H1 (cell line): Measurements from ENCODE around the gene ADCY3. TPM values are rescaled to one million over a fixed set of nuclear protein-coding genes. Genes with fewer than 3 reads are reported as not detected.

Experiments
- CTCF ChIA-PET: fragments of 300-600 bp; sonication (Branson Sonifier 250); formaldehyde crosslinking; loops from one replicate; lab custom pipeline; 2021; ENCODE audit not compliant: partially characterized antibody; lab: Charles Lee
- POLR2A ChIA-PET: fragments of 300-600 bp; sonication (Branson Sonifier 250); formaldehyde crosslinking; loops from one replicate; lab custom pipeline; 2021; ENCODE audit warnings: inconsistent platforms; ENCODE audit not compliant: partially characterized antibody; lab: Charles Lee
- DNase-seq, 2 experiments: peaks; one replicate each; pipeline versions ENCODE4 v3.0.0 to v3.0.0-alpha.2; 2010 to 2022; ENCODE audit warnings: low spot score in 2 of 2, low read depth in 1 of 2, mixed read lengths in 1 of 2
- FAIRE-seq: peaks from 2 replicates; lab custom pipeline; 2011; peaks lifted over from hg19 to GRCh38; lab: Jason Lieb, UNC
- H2AFZ ChIP-seq: 2 replicates; pipeline ENCODE4 v1.8.1; 2012; ENCODE audit warnings: low read length, inconsistent platforms
- H2AK5ac ChIP-seq: 2 replicates; pipeline ENCODE4 v1.6.1; 2013; ENCODE audit warnings: low read depth, low read length
- H2BK120ac ChIP-seq: replicated peaks from 2 replicates; pipeline ENCODE3; 2013; ENCODE audit warnings: low read depth, low read length, inconsistent platforms
- H2BK12ac ChIP-seq: 2 replicates; pipeline ENCODE4 v1.6.1; 2013; ENCODE audit warnings: low read depth, low read length
- H2BK15ac ChIP-seq: 2 replicates; pipeline ENCODE4 v1.6.1; 2013; ENCODE audit warnings: low read length
- H2BK20ac ChIP-seq: 2 replicates; pipeline ENCODE4 v1.6.1; 2013; ENCODE audit warnings: low read length
- H2BK5ac ChIP-seq: 2 replicates; pipeline ENCODE4 v1.6.1; 2013; ENCODE audit warnings: low read depth, low read length
- H3K14ac ChIP-seq: 2 replicates; pipeline ENCODE4 v1.6.1; 2013; ENCODE audit warnings: inconsistent platforms; ENCODE audit not compliant: insufficient read length
- H3K18ac ChIP-seq: 2 replicates; pipeline ENCODE4 v1.6.1; 2013; ENCODE audit warnings: low read length; ENCODE audit errors: extremely low read depth
- H3K23ac ChIP-seq: 2 replicates; pipeline ENCODE4 v1.6.1; 2013; ENCODE audit warnings: inconsistent platforms; ENCODE audit not compliant: insufficient read length
- H3K23me2 ChIP-seq: 2 replicates; pipeline ENCODE4 v1.6.1; 2013; ENCODE audit warnings: low read depth, low read length
- H3K27ac ChIP-seq: 2 replicates; pipeline ENCODE4 v1.6.1; 2011; ENCODE audit warnings: low read depth, low read length, inconsistent platforms
- H3K27me3 ChIP-seq, 4 experiments: replicated peaks in 1 of 4; 1 replicate in 1 of 4; 2 replicates in 3 of 4; pipeline versions ENCODE4 v1.6.1 to v1.8.1; 2011 to 2013; ENCODE audit warnings: low read length in 3 of 4, mild to moderate bottlenecking in 3 of 4, inconsistent platforms in 2 of 4, mixed read lengths in 2 of 4, moderate library complexity in 1 of 4; ENCODE audit not compliant: control insufficient read depth in 3 of 4, insufficient read depth in 3 of 4; ENCODE audit errors: extremely low read depth in 1 of 4
- H3K36me3 ChIP-seq, 4 experiments: 2 replicates each; pipeline versions ENCODE4 v1.6.1 to v1.8.1; 2011 to 2013; ENCODE audit warnings: mild to moderate bottlenecking in 4 of 4, low read length in 3 of 4, moderate library complexity in 2 of 4, control low read depth in 1 of 4, inconsistent platforms in 1 of 4; ENCODE audit not compliant: insufficient read depth in 4 of 4, control insufficient read depth in 2 of 4
- H3K4ac ChIP-seq: replicated peaks from 2 replicates; pipeline ENCODE3; 2013; ENCODE audit warnings: low read length, low read depth, mixed read lengths, inconsistent platforms; ENCODE audit not compliant: insufficient read length
- H3K4me1 ChIP-seq, 4 experiments: replicated peaks in 1 of 4; 1 replicate in 1 of 4; 2 replicates in 3 of 4; pipeline versions ENCODE4 v1.6.1 to v1.8.1; 2011 to 2013; ENCODE audit warnings: low read length in 3 of 4, inconsistent platforms in 2 of 4, mixed read lengths in 1 of 4; ENCODE audit not compliant: insufficient read depth in 4 of 4, control insufficient read depth in 3 of 4
- H3K4me2 ChIP-seq, 2 experiments: 2 replicates each; pipeline versions ENCODE4 v1.6.1 to v1.8.1; 2011 to 2013; ENCODE audit warnings: low read depth in 2 of 2, low read length in 2 of 2, control low read depth in 1 of 2, inconsistent platforms in 1 of 2, mild to moderate bottlenecking in 1 of 2; ENCODE audit not compliant: insufficient read depth in 1 of 2
- H3K4me3 ChIP-seq, 4 experiments: fragments of 200-600, 300-600 bp in 1 of 4; sonication (generic), shearing (Covaris generic), sonication (Bioruptor Twin) in 1 of 4; 2 replicates each; pipeline versions ENCODE4 v1.5.1 to v1.8.1; 2011 to 2016; ENCODE audit warnings: low read length in 4 of 4, low read depth in 3 of 4, control low read depth in 2 of 4, inconsistent platforms in 2 of 4, mild to moderate bottlenecking in 2 of 4, mixed read lengths in 1 of 4, moderate library complexity in 1 of 4; ENCODE audit not compliant: insufficient read depth in 2 of 4; ENCODE audit errors: extremely low read depth in 1 of 4
- H3K56ac ChIP-seq: replicated peaks from 2 replicates; pipeline ENCODE3; 2013; ENCODE audit warnings: low read depth, mild to moderate bottlenecking, mixed read lengths, low read length, inconsistent platforms; ENCODE audit not compliant: insufficient read length
- H3K79me1 ChIP-seq: 2 replicates; pipeline ENCODE4 v1.6.1; 2013; ENCODE audit warnings: low read depth, low read length, control low read depth
- H3K79me2 ChIP-seq, 2 experiments: 2 replicates each; pipeline versions ENCODE4 v1.6.1 to v1.8.1; 2012 to 2013; ENCODE audit warnings: low read length in 2 of 2, mild to moderate bottlenecking in 2 of 2, inconsistent platforms in 1 of 2; ENCODE audit not compliant: insufficient read depth in 2 of 2, control insufficient read depth in 1 of 2
- H3K9ac ChIP-seq, 4 experiments: replicated peaks in 1 of 4; 1 replicate in 1 of 4; 2 replicates in 3 of 4; pipeline versions ENCODE4 v1.6.1 to v1.8.1; 2011 to 2013; ENCODE audit warnings: low read depth in 3 of 4, low read length in 3 of 4, control low read depth in 2 of 4, mild to moderate bottlenecking in 2 of 4, moderate library complexity in 2 of 4, inconsistent platforms in 1 of 4; ENCODE audit errors: extremely low read depth in 1 of 4
- H3K9me3 ChIP-seq, 2 experiments: 2 replicates each; pipeline versions ENCODE4 v1.6.1 to v1.8.1; 2012 to 2013; ENCODE audit warnings: mild to moderate bottlenecking in 2 of 2, moderate library complexity in 2 of 2, control low read depth in 1 of 2, inconsistent platforms in 1 of 2, low read depth in 1 of 2, low read length in 1 of 2, mixed read lengths in 1 of 2; ENCODE audit not compliant: insufficient read depth in 2 of 2
- H4K20me1 ChIP-seq, 2 experiments: replicated peaks in 1 of 2; 2 replicates each; pipeline versions ENCODE3 to v1.8.1; 2011 to 2013; ENCODE audit warnings: inconsistent platforms in 2 of 2, low read length in 2 of 2, mild to moderate bottlenecking in 1 of 2; ENCODE audit not compliant: insufficient read depth in 2 of 2, control insufficient read depth in 1 of 2
- H4K5ac ChIP-seq: 2 replicates; pipeline ENCODE4 v1.6.1; 2013; ENCODE audit warnings: low read length, low read depth, mixed read lengths, inconsistent platforms; ENCODE audit not compliant: insufficient read length
- H4K8ac ChIP-seq: 2 replicates; pipeline ENCODE4 v1.8.0; 2013; ENCODE audit warnings: mild to moderate bottlenecking, moderate library complexity, low read length, inconsistent platforms; ENCODE audit not compliant: insufficient read depth; ENCODE audit errors: extremely low read depth
- H4K91ac ChIP-seq: replicated peaks from 2 replicates; pipeline ENCODE3; 2013; ENCODE audit warnings: low read length, mixed read lengths, inconsistent platforms; ENCODE audit not compliant: insufficient read length
- HDAC6 ChIP-seq: IDR thresholded peaks from one replicate; pipeline ENCODE4 v1.7.1; 2012; ENCODE audit warnings: low read depth, mild to moderate bottlenecking, inconsistent platforms, low read length, moderate library complexity
- POLR2A ChIP-seq, 2 experiments: IDR thresholded peaks; 1 replicate in 1 of 2; 2 replicates in 1 of 2; pipeline ENCODE4 v1.6.1; 2011; ENCODE audit warnings: low read depth in 2 of 2, low read length in 2 of 2, mild to moderate bottlenecking in 2 of 2; ENCODE audit errors: control extremely low read depth in 1 of 2
- POLR2AphosphoS5 ChIP-seq: IDR thresholded peaks from 2 replicates; pipeline ENCODE4 v1.6.1; 2011; ENCODE audit warnings: low read depth, low read length
- WGBS, 2 experiments: shearing (Covaris generic) in 1 of 2; methylation state at CpG; one replicate each; pipeline versions ENCODE4 v1.1.6 to v1.1.7; 2013 to 2015; ENCODE audit warnings: low lambda C conversion rate in 2 of 2, mixed read lengths in 2 of 2, inconsistent platforms in 1 of 2, low coverage in 1 of 2, missing lambda C conversion rate in 1 of 2; ENCODE audit not compliant: insufficient replicate concordance in 2 of 2, insufficient coverage in 1 of 2, insufficient read length in 1 of 2; ENCODE audit errors: extremely low coverage in 1 of 2, missing lambda C conversion rate in 1 of 2; 5-methylcytosine and 5-hydroxymethylcytosine counted together
- polyA plus RNA-seq, 7 experiments: library from polyadenylated mRNA; depleted of rRNA in 3 of 7; stranded (reverse) in 5 of 7; unstranded in 2 of 7; fragments of >200 nt in 5 of 7; fragments of 200-250 nt in 2 of 7; gene quantifications; 1 replicate in 5 of 7; 2 replicates in 1 of 7; 4 replicates in 1 of 7; pipeline versions ENCODE4 v1.2.1 to v1.2.3, GENCODE V29; 2011 to 2013; ENCODE audit warnings: missing spikeins in 2 of 7, mixed read lengths in 2 of 7
- total RNA-seq: library from RNA; stranded (reverse); fragmentation: NEBNext Ultra II Directional; extraction: Animal tissue kit (Norgen Biotek cat#: 25700); gene quantifications from 2 replicates; pipeline ENCODE4 v1.2.1, GENCODE V29; 2021

The ADCY3 gene
- total and polyA plus RNA-seq, 2 of the 8 experiments (the other 6 are each of a cell fraction or from before 2014, with no cell fraction given) = 45.1 to 52.9 TPM

- Histone ChIP-seq H2BK5ac (no peak overlapping the region; the same call in 1 of the 2 replicates), H3K4me3 (no peak overlapping the region), H2BK120ac (no peak overlapping the region), H3K4ac (no peak overlapping the region), H3K4me2 (no peak overlapping the region), H4K20me1 (peaks cover under 1 to 9% of the 10 kb centered on the region in 2 experiments), H3K9me3 (no peaks in the 10 kb centered on the region), H2BK12ac (no peak overlapping the region), H3K79me1 (peaks cover 3% of the 10 kb centered on the region; the same call in 1 of the 2 replicates), H2AK5ac (no peak overlapping the region), H3K27me3 (no peaks in the 10 kb centered on the region), H4K8ac (no peak overlapping the region), H4K91ac (no peak overlapping the region), H3K4me1 (peaks cover 15 to 25% (median 20%) of the 10 kb centered on the region in 4 experiments), H3K36me3 (peaks cover 25 to 83% (median 62%) of the 10 kb centered on the region in 4 experiments), H3K23ac (no peak overlapping the region), H3K23me2 (peaks cover 2% of the 10 kb centered on the region; the same call in 1 of the 2 replicates), H3K27ac (no peak overlapping the region), H3K14ac (no peak overlapping the region), H3K56ac (no peak overlapping the region), H2BK15ac (no peak overlapping the region), H4K5ac (no peak overlapping the region), H3K79me2 (peaks cover 0 to 6% of the 10 kb centered on the region in 2 experiments; a peak in 3 of 4 replicates), H3K18ac (no peak overlapping the region), H3K9ac (no peak overlapping the region), H2AFZ (no peak overlapping the region), H2BK20ac (no peak overlapping the region)
- ChIA-PET CTCF (interaction anchor here (0.6 to 3.8 kb wide), 9 partner anchors 8 to 411 kb away, joined by 3 to 24 read pairs (median 4); partner anchors contain the start of genes CENPO and PTRHD1), POLR2A (interaction anchor here (0.6 to 1.7 kb wide), 4 partner anchors 8 to 227 kb away, joined by 3 to 4 read pairs (median 3); no protein-coding TSS in a partner anchor)
- FAIRE-seq = no peak
- TF ChIP-seq POLR2A (IDR thresholded peaks at IDR 0.05; ENCODE audit: control extremely low read depth in 1 of 2, low read depth in 2 of 2, low read length in 2 of 2) (peak in 1 of 2 experiments; percentile 22; a peak in 1 of 3 replicates), HDAC6 (no peak), POLR2AphosphoS5 (peak; percentile 45; the same call in 1 of the 2 replicates)
- DNase-seq = peak in 1 of 2 experiments; percentile 44
- WGBS, 2 experiments = 87% methylated on average over 17 of the region's 21 CpGs; no CpG with 5 or more reads in 1 of the 2 experiments
Observed at GRCh38 chr2:24819442-24820174, 100.4 kb downstream of the ADCY3 start.
